Activated T-helper 2 cell treated with anti-CD3 and anti-CD28 coated beads, Interferon-gamma antibody, Interleukin-2, Interleukin-4, amounts not matched to agents 10 μg/mL and 5 μg/mL and 100 μg/mL, durations not matched to agents 14 hours and 24 hours and 36 hours (primary cell): ENCODE results near the gene MINPP1. TPM values are rescaled to one million over a fixed set of nuclear protein-coding genes. Genes with fewer than 3 reads are reported as not detected.

Source experiments
- DNase-seq: peaks from one replicate; pipeline ENCODE4 v3.0.0; 2021; ENCODE audit warnings: low spot score
- H3K27ac Mint-ChIP-seq: one replicate; pipeline ENCODE4 v1.8.0; 2021; ENCODE audit warnings: mixed read lengths
- H3K27me3 Mint-ChIP-seq: one replicate; pipeline ENCODE4 v1.8.0; 2021; ENCODE audit warnings: low read depth, mixed read lengths
- H3K36me3 Mint-ChIP-seq: one replicate; pipeline ENCODE4 v1.8.0; 2021; ENCODE audit warnings: low read depth, mixed read lengths
- H3K4me1 Mint-ChIP-seq: one replicate; pipeline ENCODE4 v1.8.0; 2021; ENCODE audit warnings: low read depth, mixed read lengths
- H3K4me3 Mint-ChIP-seq: one replicate; pipeline ENCODE4 v1.8.0; 2021; ENCODE audit warnings: low read depth, mild to moderate bottlenecking, moderate library complexity, mixed read lengths
- H3K9me3 Mint-ChIP-seq: one replicate; pipeline ENCODE4 v1.8.0; 2021; ENCODE audit warnings: mixed read lengths
- intact Hi-C: fragments of 100-400 bp; cut with micrococcal nuclease; formaldehyde crosslinking; loops from one replicate; pipeline ENCODE4 v1.15.1; 2023
- total RNA-seq: library from RNA; stranded (reverse); gene quantifications from 2 replicates; pipeline ENCODE4 v1.2.3, GENCODE V29; 2022

The MINPP1 gene
- total RNA-seq, 1 donor from 2014 or later = 14.1 TPM

GRCh38 chr10:87531908-87532622 is 27.4 kb downstream of the MINPP1 start:
- Mint-ChIP-seq H3K4me1 (peaks cover 4% of the 10 kb centered on the region), H3K27me3 (no peaks in the 10 kb centered on the region), H3K27ac (no peak overlapping the region), H3K36me3 (peaks cover 14% of the 10 kb centered on the region), H3K9me3 (peaks cover 4% of the 10 kb centered on the region), H3K4me3 (no peak overlapping the region)
- intact Hi-C loops = loop anchor here (5.0 kb wide), 2 partner anchors 115 to 240 kb away; no protein-coding TSS in a partner anchor
- DNase-seq = no peak

GRCh38 chr10:87532696-87533095 is 28.0 kb downstream of the MINPP1 start:
- H3K9me3 Mint-ChIP-seq = peaks cover 4% of the 10 kb centered on the region
- no peaks in the 10 kb centered on the region for H3K27me3 Mint-ChIP-seq
- peaks cover 14% of the 10 kb centered on the region for H3K36me3 Mint-ChIP-seq
- intact Hi-C loops = loop anchor here (1.0 to 5.0 kb wide), 3 partner anchors 115 to 240 kb away; no protein-coding TSS in a partner anchor
- DNase-seq = no peak
- H3K27ac Mint-ChIP-seq = no peak overlapping the region
- H3K4me1 Mint-ChIP-seq = peaks cover 8% of the 10 kb centered on the region
- no peak overlapping the region for H3K4me3 Mint-ChIP-seq

GRCh38 chr10:87534173-87534858 is 29.6 kb downstream of the MINPP1 start:
- Mint-ChIP-seq H3K27ac (no peak overlapping the region), H3K4me1 (peaks cover 15% of the 10 kb centered on the region)
- intact Hi-C loops = loop anchor here (5.0 kb wide), 2 partner anchors 113 to 238 kb away; no protein-coding TSS in a partner anchor

GRCh38 chr10:87538092-87539015 is 33.7 kb downstream of the MINPP1 start:
- DNase-seq = no peak
- Mint-ChIP-seq H3K27me3 (no peaks in the 10 kb centered on the region), H3K4me1 (peaks cover 19% of the 10 kb centered on the region), H3K27ac (no peak overlapping the region), H3K9me3 (peaks cover 22% of the 10 kb centered on the region), H3K4me3 (no peak overlapping the region), H3K36me3 (peaks cover 44% of the 10 kb centered on the region)
- intact Hi-C loops = no loop called here

More at GRCh38 chr10:87534173-87534858, 29.6 kb downstream of the MINPP1 start:
- H3K36me3 Mint-ChIP-seq = peaks cover 12% of the 10 kb centered on the region
- H3K9me3 Mint-ChIP-seq = no peaks in the 10 kb centered on the region
- H3K27me3 Mint-ChIP-seq = no peaks in the 10 kb centered on the region
- no peak for DNase-seq
- H3K4me3 Mint-ChIP-seq = no peak overlapping the region

- peaks cover 51% of the 10 kb centered on the region for H3K36me3 Mint-ChIP-seq
- H3K9me3 Mint-ChIP-seq = peaks cover 22% of the 10 kb centered on the region
- peaks cover 20% of the 10 kb centered on the region for H3K4me1 Mint-ChIP-seq
These were observed 36.4 kb downstream of the MINPP1 start for GRCh38 chr10:87541114-87541513.

GRCh38 chr10:87544721-87545120 is 40.0 kb downstream of the MINPP1 start:
- Mint-ChIP-seq H3K36me3 (peaks cover 40% of the 10 kb centered on the region), H3K9me3 (peaks cover 22% of the 10 kb centered on the region), H3K4me1 (peaks cover 7% of the 10 kb centered on the region), H3K27me3 (no peaks in the 10 kb centered on the region), H3K4me3 (no peak overlapping the region), H3K27ac (no peak overlapping the region)
- no peak for DNase-seq
- intact Hi-C loops = no loop called here

More at GRCh38 chr10:87541114-87541513, 36.4 kb downstream of the MINPP1 start:
- Mint-ChIP-seq H3K27ac (no peak overlapping the region), H3K4me3 (no peak overlapping the region), H3K27me3 (no peaks in the 10 kb centered on the region)
- intact Hi-C loops = no loop called here
- DNase-seq = no peak

GRCh38 chr10:87545783-87546182 is 41.1 kb downstream of the MINPP1 start:
- H3K9me3 Mint-ChIP-seq = peaks cover 22% of the 10 kb centered on the region
- intact Hi-C loops = no loop called here
- no peak overlapping the region for H3K4me3 Mint-ChIP-seq
- peaks cover 34% of the 10 kb centered on the region for H3K36me3 Mint-ChIP-seq
- no peak for DNase-seq
- H3K27me3 Mint-ChIP-seq = no peaks in the 10 kb centered on the region
- H3K4me1 Mint-ChIP-seq = peaks cover 7% of the 10 kb centered on the region
- H3K27ac Mint-ChIP-seq = no peak overlapping the region

- peaks cover 22% of the 10 kb centered on the region for H3K9me3 Mint-ChIP-seq
- intact Hi-C loops = no loop called here
- H3K4me3 Mint-ChIP-seq = no peak overlapping the region
- no peak for DNase-seq
- peaks cover 31% of the 10 kb centered on the region for H3K36me3 Mint-ChIP-seq
- no peak overlapping the region for H3K27ac Mint-ChIP-seq
- H3K4me1 Mint-ChIP-seq = peaks cover 11% of the 10 kb centered on the region
- H3K27me3 Mint-ChIP-seq = no peaks in the 10 kb centered on the region
These were observed 41.5 kb downstream of the MINPP1 start for GRCh38 chr10:87546210-87546609.

GRCh38 chr10:87546971-87547413 is 42.3 kb downstream of the MINPP1 start:
- H3K27ac Mint-ChIP-seq = no peak overlapping the region
- H3K9me3 Mint-ChIP-seq = peaks cover 14% of the 10 kb centered on the region
- no peak overlapping the region for H3K4me3 Mint-ChIP-seq
- DNase-seq = no peak
- no peaks in the 10 kb centered on the region for H3K27me3 Mint-ChIP-seq
- H3K36me3 Mint-ChIP-seq = peaks cover 24% of the 10 kb centered on the region
- peaks cover 11% of the 10 kb centered on the region for H3K4me1 Mint-ChIP-seq
- intact Hi-C loops = no loop called here

GRCh38 chr10:87547734-87548311 is 43.1 kb downstream of the MINPP1 start:
- peaks cover 1% of the 10 kb centered on the region for H3K27me3 Mint-ChIP-seq
- H3K4me3 Mint-ChIP-seq = no peak overlapping the region
- no peak for DNase-seq
- no peak overlapping the region for H3K27ac Mint-ChIP-seq
- peaks cover 6% of the 10 kb centered on the region for H3K9me3 Mint-ChIP-seq
- intact Hi-C loops = no loop called here
- H3K36me3 Mint-ChIP-seq = peaks cover 22% of the 10 kb centered on the region
- H3K4me1 Mint-ChIP-seq = peaks cover 11% of the 10 kb centered on the region

- Mint-ChIP-seq H3K36me3 (peaks cover 21% of the 10 kb centered on the region), H3K4me3 (no peak overlapping the region), H3K27ac (no peak overlapping the region), H3K9me3 (no peaks in the 10 kb centered on the region), H3K27me3 (peaks cover 4% of the 10 kb centered on the region), H3K4me1 (peaks cover 12% of the 10 kb centered on the region)
- no peak for DNase-seq
- intact Hi-C loops = no loop called here
These were observed 46.0 kb downstream of the MINPP1 start for GRCh38 chr10:87550741-87551140.

GRCh38 chr10:87551326-87551725 is 46.6 kb downstream of the MINPP1 start:
- H3K4me1 Mint-ChIP-seq = peaks cover 9% of the 10 kb centered on the region
- H3K9me3 Mint-ChIP-seq = no peaks in the 10 kb centered on the region
- no peak overlapping the region for H3K4me3 Mint-ChIP-seq
- peaks cover 4% of the 10 kb centered on the region for H3K27me3 Mint-ChIP-seq
- intact Hi-C loops = no loop called here
- DNase-seq = no peak
- H3K36me3 Mint-ChIP-seq = peaks cover 21% of the 10 kb centered on the region
- no peak overlapping the region for H3K27ac Mint-ChIP-seq
